Measurements from ENCODE around the gene PGBD1.

DNA sequence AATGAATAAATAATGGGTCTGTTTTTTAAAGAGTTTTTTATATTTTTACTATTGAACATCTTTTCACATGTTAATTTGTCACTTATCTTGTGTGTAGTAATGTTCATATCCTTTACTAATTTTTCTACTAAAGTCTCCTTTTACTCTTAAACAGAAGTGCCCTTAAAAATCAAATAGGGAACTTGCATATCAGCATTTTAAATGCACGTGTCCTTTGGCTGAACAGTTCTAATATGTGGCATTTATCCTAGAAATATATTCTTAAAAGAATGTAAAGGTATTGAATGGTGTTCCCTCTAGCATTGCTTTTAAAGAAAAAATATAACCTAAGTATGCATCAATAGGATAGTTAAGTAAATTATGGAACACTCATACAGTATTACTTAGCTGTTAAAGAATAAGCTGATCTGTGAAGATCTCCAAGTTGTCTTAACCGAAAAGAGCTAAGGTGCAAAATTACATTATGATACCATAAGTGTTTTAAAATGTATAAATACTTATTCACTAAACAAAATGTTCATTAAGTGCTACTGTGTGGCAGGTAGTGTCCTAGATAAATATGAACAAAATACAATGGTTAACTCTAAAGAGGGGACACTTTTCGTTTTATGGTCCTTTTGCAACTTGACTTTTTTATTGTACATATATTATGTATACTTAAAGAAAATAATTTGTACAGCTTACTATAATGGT lies 631 bp upstream of the PGBD1 start:
- TF ChIP-seq, protein P1, sequence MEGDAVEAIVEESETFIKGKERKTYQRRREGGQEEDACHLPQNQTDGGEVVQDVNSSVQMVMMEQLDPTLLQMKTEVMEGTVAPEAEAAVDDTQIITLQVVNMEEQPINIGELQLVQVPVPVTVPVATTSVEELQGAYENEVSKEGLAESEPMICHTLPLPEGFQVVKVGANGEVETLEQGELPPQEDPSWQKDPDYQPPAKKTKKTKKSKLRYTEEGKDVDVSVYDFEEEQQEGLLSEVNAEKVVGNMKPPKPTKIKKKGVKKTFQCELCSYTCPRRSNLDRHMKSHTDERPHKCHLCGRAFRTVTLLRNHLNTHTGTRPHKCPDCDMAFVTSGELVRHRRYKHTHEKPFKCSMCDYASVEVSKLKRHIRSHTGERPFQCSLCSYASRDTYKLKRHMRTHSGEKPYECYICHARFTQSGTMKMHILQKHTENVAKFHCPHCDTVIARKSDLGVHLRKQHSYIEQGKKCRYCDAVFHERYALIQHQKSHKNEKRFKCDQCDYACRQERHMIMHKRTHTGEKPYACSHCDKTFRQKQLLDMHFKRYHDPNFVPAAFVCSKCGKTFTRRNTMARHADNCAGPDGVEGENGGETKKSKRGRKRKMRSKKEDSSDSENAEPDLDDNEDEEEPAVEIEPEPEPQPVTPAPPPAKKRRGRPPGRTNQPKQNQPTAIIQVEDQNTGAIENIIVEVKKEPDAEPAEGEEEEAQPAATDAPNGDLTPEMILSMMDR (IDR thresholded peaks at IDR 0.05; ENCODE audit: extremely low read depth in 1 of 2, insufficient read depth in 1 of 2, low read depth in 1 of 2, low read length in 2 of 2) = no peak
- TF ChIP-seq POLR2A (IDR thresholded peaks at IDR 0.05; ENCODE audit: low read depth, low read length) (no peak), GATA2 (IDR thresholded peaks at IDR 0.05; ENCODE audit: insufficient read depth, insufficient read length, low read depth, low read length) (no peak), POLR2AphosphoS5 (IDR thresholded peaks at IDR 0.05; ENCODE audit: insufficient read depth, low read depth, low read length) (no peak), EZH2 (IDR thresholded peaks at IDR 0.05; ENCODE audit: borderline replicate concordance, low read depth, low read length, severe bottlenecking) (no peak), JUN (IDR thresholded peaks at IDR 0.05; ENCODE audit: borderline replicate concordance, insufficient read depth, insufficient read length, low read depth) (no peak), MYC (IDR thresholded peaks at IDR 0.05; ENCODE audit: low read depth, low read length) (no peak), FOS (IDR thresholded peaks at IDR 0.05; ENCODE audit: borderline replicate concordance, insufficient read depth, low read length) (no peak)
- TF ChIP-seq, protein P2, sequence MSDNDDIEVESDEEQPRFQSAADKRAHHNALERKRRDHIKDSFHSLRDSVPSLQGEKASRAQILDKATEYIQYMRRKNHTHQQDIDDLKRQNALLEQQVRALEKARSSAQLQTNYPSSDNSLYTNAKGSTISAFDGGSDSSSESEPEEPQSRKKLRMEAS (IDR thresholded peaks at IDR 0.05; ENCODE audit: insufficient read depth, insufficient read length) = no peak
